GM11168 (cell line): ENCODE results near the gene KDM5C.
"Not testable (repeated sequence)": the region's sequence is repeated elsewhere in the genome, so short reads cannot be mapped to it uniquely, and the experiment has no call there.

Source experiments
- in situ Hi-C: fragments of 300-500 bp; cut with MboI; formaldehyde crosslinking; loops from one replicate; pipeline ENCODE4 v1.12.0; 2022; ENCODE audit warnings: low sequenced_read_pairs; ENCODE audit not compliant: unreplicated experiment

Gene KDM5C

DNA sequence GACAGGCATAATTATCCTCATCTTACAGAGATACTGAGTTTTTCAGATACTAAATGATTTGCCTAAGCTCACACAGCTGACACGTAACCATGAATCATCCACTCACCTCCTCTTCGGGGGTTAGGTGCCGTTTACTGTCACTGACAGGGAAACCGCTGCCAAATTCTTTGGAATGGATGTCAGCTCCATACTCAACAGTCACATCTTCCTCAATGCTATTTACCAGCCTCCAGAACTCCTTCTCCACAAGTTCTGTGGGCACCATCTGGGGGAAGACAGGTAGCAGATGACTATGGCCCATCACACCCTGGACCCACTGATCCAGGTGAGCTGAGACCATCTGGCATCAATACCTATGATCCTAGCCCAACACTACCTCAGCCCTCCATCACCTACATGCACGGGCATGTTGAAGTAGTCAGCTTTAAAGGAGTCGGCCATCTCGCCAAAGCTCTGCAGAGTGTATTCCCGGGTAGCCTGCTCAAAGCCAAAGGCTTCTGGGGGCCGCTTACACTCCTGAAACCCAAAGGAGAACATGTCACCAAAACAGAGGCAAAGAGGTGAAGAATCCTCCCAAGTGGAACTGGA, 13.5 kb downstream of the KDM5C start:
- in situ Hi-C loops, result no loop called here

DNA sequence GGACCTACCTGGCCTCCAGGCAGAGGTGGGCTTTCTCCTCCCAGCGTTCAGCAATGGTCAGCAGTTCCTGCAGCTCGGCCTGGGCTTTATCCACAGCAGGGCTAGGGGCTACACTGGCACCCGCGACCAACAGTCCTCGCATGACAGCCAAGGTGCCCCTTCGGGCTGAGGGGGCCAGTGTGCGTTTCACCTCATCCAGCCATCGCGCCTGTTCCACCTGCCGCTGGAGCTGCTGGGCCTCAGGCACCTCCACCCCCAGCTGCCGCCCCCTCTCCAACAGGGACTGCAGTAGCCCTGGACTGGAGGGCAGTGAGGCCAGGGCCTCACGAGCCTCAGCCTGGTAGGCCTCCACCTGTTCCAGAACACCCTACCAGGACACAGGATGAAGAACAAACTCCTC, 28.3 kb downstream of the KDM5C start:
- in situ Hi-C loops, result no loop called here

DNA sequence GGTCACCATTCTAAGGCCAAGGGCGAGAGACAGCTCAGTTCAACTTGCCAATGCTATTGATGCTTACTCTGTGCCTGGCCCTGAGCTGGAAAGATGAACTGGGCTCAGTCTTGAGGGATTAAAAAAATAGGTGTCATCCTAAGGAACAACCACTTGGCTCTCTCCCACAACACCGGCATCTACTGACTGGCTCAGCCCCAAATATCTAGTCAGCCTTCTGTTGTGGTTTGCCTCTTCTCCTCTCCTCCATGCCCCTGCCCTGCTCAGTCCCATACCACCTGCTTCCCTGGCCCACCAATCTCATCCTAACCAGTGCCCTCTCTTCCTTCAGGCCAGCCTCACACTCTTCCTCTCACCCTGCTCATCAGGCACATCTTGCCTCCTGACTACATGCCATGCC, 29.6 kb downstream of the KDM5C start:
- in situ Hi-C loops, result no loop called here

DNA sequence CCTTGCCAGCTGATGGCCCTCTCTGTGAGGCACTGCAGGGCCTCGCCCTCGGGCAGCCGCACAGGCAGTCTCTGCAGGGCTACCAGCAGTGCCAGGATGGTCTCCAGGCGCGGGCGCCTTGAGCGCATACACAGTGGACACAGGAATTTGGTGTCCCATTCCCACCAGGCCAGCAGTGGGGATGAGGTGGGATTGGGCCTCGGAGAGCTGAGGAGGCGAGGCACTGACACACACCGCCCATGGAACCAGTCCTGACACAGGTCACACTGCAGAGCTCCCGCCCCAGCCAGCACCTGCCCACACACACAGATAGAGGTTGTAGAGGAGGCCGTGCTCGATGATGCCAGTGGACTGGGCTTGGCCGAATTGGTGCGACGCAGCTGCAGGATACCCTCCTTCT, 30.7 kb downstream of the KDM5C start:
- in situ Hi-C loops, result no loop called here

DNA sequence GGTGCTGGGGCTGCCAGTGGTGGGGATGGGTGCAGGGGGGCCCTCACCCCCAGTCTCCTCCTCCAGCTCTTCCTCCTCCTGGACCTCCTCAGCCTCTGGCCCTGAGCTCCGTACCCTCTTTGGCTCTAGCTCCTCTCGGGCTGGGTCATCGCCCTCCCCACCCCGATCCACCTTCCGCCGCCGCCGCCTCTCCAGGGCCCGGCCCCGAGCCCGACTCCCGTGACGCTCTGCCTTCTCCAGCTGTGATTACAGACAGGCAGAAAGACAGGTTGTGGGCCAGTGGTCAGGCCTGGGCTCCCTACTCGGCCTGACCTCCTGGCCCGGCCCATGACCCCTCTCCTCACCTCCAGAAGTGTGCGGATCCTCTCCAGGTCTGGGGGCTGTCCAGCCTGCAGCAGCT, 31.9 kb downstream of the KDM5C start:
- in situ Hi-C loops, result no loop called here

DNA sequence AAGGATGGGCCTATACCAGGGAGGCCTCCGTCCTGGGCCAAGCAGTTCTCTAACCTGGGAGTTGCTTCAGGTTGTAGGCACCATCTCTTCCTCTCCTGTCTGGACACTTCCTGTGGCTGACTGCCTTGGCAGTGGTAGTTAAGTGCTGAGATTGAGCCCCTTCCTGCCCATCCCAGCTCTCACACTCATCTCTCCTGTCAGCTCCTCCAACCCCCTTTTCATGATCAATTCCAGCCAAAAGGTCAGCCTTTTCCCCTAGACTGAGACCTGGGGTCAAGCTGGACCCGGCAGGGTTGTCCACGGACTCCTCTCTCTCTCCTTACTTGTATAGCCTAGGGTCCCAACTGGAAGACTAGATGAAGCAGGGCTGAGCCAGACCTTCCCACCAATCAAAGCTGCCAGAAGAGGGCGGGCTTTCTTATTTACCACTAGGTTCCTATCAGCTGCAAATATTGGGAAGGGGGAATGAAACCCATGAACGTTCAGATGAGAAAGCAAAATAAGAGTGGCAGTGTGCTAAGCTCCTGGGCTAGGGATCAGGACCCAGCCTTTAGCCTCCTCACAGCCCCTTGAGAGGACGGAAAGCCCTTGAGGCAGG, 34.5 kb downstream of the KDM5C start:
- in situ Hi-C loops, result no loop called here

DNA sequence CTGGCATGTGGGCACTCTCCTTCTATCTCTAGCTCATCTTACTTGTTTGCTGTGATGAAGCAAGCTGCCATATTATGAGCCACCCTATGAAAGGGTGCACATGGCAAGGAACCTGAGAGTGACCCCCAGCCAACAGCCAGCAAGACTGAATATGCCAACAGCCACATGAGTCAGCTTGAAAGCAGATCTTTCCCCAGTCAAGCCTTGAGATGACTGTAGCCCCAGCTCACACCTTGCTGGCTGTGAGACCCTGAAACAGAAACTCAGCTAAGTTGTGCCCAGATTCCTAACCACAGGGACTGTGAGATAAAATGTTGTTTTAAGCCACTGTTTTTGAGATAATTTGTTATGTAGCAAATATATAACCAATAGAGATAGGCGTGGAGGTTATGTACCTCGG, 36.2 kb downstream of the KDM5C start:
- in situ Hi-C loops, result no loop called here

DNA sequence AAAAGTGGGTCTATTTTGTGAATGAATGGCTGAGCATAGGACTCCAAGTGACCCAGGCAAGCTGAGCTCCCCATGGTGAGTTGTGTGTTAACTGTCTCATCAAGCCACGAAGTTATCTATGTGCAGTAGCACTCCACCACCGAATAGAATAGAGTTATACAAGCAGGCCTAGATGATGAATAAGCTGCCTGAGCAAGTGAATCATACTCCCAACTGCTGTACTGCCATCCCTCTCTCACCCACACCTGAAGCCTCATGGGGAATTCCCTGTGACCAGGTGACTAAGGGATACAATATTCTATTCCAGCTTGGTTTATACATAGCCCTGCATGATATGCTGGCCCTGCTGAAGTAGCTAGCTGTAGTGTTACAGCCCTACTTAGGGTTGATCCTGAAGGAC, 38.7 kb downstream of the KDM5C start:
- in situ Hi-C loops, result no loop called here

DNA sequence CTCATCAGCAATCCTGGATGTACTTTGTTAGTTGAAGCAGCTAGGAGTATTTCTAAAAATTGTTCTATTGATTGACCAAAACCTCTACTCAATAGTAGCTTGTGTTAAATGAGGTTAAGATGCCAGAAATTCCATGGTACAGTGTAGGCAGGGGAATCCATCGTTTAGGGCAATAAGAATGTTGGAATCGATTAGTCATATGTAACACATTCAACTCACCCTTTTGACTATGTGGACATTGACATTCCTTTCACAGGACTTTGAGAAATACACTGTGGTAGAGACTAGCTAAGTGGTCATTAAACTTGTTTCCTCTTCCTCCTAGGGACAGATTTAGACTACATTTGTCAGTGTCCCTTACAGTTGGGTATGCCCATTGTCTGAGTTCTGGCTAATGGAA, 40.2 kb downstream of the KDM5C start:
- in situ Hi-C loops, result no loop called here

DNA sequence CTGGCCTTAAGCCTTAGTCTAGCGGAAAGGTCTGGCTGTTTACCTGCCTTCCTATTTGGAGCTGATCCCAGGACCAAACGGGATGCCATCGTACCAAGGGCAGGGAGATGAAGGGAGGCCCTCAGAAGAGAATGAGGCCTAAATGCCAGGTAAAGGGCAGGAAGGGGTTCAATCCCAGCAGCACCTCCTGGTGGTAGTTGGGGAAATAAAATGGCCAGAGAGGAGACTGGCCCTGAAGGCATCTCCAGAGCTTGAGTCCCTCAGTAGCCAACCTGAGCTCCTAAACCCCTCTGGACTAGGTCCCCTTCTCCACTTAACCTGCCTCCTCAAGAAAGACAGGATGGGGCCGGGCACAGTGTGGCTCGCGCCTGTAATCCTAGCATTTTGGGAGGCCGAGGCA, 53.7 kb downstream of the KDM5C start:
- in situ Hi-C loops, result no loop called here

DNA sequence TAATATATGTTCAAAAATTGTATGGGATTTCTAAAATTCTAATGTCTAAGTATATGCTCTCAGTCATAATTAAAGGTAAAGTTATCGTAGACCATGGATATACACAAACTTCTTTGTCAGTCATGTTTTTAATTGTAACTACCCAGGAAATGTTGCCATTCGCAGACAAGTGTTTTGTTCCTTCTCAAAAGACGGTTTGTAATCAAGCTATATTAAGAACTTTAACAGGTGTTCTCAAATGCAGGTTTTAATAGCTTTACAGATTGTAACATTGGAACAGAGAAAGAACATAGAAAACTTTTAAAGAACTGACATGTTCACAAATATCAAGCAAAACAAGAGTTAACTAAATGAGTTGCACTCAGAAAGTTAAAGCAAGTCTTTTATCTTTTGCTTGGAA, 58.9 kb downstream of the KDM5C start:
- in situ Hi-C loops, result no loop called here

DNA sequence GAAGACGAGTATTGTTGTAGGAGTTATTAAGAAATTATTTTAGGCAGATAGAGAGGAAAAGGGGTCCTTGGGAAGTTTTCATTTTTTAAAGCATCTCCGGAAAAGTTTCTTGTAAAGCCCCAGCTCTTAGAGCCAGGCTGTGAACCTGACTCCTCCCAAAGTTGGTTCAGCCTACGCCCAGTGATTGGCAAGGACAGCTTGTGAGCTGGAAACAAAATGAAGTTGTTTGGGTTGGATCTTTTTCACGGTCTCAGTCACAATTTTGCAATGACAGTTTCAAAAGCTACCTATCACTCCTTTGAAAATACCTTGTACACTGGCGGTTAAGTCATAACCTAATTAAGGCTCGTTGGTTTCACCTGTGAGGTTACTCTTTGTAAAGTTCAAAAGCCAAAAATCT, 60.4 kb downstream of the KDM5C start:
- in situ Hi-C loops, result not testable (repeated sequence)

DNA sequence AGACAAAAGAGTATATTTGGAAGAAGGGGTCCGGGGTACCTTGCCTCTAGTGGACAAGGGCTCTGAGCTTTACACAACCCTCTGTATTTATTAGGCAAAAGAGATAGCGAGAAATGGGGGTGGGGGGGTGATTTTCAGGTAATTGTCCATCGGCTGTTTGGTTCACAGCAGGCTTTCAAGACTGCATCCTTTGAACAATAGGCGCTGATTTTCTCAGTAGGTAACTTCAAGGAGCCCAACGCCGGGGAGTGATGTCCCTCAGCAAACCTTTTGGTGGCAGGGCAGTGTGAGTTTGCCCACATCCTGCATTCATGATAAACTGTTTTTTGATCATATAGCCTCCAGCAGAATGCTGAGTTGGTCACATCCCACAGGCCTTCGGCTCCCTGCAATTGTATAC, 61.6 kb downstream of the KDM5C start:
- in situ Hi-C loops, result no loop called here

DNA sequence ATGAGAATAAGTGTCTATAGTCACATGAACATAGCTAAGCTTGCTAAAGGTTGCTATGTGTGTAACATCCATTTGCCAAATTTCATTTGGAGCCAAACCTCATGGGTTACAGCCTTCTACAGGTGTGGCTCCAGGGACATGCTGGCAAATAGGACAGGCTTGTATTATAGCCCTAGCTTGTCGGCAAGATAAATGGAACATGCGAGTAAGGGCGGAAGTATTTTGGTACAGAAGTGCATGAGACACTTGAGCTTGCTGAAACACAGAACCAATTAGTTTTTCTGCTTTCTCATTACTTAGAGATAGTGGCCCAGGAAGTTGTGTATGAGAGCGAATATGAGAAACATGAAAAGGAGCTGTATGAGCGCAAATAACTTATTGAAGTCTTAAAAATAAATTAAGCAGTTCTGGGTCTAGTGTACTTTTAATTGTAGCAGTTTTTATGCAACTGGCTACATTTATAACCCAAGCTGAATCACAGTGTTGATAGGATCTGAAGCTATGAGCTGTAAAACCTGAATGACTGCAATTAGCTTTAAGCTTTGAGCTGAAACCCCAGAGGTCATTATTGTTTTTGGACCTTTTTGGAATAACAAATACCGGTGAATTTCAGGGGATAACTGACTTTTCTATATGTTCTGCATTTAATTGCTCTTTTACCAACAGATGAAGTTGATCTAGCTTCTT, 64.6 kb downstream of the KDM5C start:
- in situ Hi-C loops, result no loop called here

DNA sequence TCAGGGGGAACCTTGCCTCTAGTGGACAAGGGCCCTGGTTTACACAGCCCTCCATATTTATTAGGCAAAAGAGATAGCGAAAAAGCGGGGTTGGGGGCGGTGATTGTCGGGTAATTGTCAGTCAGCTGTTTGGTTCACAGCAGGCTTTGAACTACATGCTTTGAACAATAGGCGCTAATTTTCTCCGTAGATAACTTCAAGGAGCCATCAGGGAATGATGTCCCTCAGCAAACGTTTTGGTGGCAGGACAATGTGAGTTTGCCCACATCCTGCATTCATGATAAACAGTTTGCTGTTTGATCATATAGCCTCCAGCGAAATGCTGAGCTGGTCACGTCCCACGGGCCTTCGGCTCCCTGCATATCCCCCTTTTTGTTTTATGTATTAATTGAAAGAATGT, 65.8 kb downstream of the KDM5C start:
- in situ Hi-C loops, result no loop called here

DNA sequence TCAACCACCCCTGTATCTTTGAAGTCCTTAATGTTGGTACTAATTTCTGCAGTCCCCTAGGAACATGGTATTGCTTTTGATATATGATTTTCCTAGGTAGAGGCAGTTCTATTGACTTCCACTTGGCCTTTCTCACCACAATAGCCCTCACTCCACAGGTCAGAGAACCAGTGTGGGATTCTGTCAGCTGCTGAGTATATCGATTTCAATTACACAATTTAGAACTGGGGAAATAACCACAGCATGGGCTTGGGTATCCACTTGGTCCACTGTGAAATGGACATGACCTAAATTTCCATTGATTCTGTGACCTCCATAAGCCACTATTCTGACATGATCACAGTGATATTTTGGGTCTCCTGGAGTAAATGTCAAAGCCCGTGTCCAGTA, 68.8 kb downstream of the KDM5C start:
- in situ Hi-C loops, result no loop called here

DNA sequence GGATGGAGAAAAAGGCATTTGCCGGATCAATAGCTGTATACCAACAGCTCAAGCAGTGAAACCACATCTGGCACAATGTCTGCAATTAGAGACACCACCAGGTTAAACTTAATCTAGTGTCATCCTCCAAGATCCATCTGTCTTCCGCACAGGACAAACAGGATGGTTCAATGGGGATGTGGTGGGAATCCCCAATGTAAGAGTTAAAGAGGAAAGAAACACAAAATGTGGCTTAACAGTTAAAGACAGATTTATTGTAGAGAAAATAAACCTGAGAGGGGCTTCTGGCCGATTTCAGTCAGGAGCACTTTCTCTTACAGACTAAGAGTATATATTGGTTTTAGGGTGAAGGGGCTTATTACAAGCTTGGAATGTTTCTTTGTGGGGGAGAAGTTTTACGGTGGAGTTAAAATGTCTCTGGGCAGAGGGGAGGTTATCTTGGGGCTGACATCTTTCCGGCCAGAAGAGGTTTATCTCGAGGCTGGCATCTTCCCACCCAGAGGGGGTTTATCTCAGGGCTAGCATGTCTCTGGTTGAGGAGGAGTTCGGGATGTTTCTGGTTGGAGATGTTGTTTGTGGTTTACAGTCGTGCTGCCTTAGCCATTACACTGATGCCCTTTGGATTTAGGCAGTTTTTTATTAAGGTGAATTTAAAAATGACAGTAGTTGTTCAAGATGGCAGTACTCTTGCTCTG, 69.3 kb downstream of the KDM5C start:
- in situ Hi-C loops, result no loop called here

DNA sequence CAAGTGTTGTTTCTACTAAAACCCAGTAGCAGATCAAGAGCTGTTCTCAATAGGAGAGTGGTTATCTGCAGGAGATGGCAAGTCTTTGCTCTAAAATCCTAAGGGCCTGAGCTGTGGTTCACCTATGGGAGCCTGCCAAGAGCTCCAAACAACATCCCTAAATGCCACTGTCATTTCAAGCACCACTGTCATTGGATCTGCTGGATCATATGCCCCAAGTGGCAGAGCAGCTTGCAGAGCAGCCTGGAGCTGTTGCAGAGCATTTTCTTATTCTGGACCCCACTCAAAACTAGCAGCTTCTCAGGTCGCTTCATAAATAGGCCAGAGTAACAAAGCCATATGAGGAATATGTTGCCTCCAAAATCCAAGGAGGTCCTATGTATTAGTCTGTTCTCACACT, 71.4 kb downstream of the KDM5C start:
- in situ Hi-C loops, result no loop called here
